Esophagus mucosa (tissue), 1 donor: Measurements from ENCODE around the gene RAD54L. TPM values are rescaled to one million over a fixed set of nuclear protein-coding genes. Genes with fewer than 3 reads are reported as not detected.
"Not testable (repeated sequence)": the region's sequence is repeated elsewhere in the genome, so short reads cannot be mapped to it uniquely, and the experiment has no call there.

ENCODE experiments used
- ATAC-seq: fragments of 200-7000 bp; cut with Tn5 transposase; one replicate; pipeline ENCODE4 v1.9.1; 2020
- total RNA-seq: library from RNA; stranded (reverse); gene quantifications from one replicate; pipeline ENCODE4 v1.2.4, GENCODE V29; 2023
- donor health status: DM: yes; HTN: yes; CAD: no.

Gene RAD54L
- total RNA-seq, 1 donor from 2014 or later = 5.2 TPM

DNA sequence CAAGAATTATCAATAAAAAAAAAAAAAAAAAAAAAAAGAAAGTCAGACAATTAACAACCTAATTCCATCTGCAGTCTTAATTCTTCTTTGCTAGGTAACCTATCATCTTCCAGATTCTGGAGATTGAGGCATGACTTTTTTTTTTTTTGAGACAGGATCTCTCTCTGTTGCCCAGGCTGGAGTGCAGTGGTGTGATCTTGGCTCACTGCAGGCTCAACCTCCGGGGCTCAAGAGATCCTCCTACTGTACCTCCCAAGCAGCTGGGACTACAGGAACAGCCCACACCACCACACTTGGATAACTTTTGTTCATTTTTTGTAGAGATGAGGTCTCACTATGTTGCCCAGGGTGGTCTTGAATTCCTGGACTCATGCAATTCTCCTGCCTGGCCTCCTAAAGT is 4.6 kb upstream of the RAD54L start:
- no peak for ATAC-seq

DNA sequence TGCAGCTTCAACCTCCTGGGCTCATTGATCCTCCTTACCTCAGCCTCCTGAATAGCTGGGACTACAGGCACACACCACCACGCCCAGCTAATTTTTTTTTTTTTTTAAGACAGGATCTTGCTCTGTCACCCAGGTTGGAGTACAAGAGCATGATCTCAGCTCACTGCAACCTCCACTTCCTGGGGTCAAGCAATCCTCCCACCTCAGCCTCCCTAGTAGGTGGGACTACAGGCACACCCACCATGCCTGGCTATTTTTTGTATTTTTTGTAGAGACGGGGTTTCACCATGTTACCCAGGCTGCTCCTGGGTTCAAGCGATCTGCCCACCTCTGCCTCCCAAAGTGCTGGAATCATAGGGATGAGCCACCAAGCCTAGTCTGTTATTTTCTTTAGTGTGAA is 3.7 kb upstream of the RAD54L start:
- not testable (repeated sequence) for ATAC-seq

- ATAC-seq = no peak
Observed at GRCh38 chr1:46244656-46245371, 2.7 kb upstream of the RAD54L start.

DNA sequence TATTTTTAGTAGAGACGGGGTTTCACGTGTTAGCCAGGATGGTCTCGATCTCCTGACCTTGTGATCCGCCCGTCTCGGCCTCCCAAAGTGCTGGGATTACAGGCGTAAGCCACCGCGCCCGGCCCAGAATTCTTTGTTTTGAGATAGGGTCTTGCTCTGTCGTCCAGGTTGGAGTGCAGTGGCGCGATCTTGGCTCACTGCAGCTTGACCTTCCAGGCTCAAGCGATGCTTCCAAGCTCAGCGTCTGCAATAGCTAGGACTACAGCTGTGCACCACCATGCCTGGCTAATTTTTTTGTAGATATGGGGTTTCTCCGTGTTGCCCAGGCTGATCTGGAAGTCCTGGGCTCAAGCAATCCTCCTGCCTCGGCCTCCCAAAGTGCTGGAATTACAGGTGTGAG is 1.4 kb upstream of the RAD54L start:
- not testable (repeated sequence) for ATAC-seq

DNA sequence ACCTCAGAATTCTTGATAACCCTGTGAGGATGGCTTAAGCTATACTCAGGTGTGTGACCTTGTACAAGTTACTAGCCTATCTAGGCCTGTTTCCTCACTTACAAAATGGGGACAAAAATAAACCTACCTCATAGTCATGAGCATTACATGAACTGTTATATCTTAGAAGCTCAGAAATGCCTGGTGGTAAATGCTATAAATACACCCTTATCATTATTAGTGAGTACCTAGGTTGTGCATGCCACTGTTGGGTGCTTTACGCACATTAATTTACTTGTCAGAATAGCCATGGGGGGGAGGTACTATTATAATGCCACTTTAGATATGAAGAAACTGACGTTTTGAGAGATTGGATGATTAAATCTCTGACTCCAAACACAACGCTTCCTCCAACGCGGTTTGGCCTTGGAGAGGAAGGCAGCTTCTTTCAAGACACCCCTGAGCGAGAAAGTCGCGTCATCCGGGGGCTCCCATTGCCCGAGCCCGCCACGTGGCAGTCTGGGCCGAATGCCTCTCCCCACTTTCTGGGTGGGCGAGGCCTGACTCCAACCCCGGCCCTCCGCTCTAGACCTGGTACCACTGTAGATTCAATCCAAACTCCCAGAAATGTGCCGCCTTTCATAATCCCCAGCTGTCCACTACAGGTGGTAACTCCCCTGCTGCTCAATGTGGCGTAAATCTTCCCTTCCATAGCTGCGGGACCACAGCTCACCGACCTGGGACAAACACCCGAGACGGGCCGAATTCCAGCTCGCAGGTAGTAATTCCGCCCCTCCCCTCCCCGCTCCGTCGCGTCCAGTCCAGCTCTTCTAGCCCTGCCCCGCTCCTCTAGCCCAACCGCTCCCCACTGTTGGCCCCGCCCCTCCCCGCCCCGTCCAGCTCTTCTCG is 771 bp upstream of the RAD54L start:
- peak; percentile 24 for ATAC-seq

DNA sequence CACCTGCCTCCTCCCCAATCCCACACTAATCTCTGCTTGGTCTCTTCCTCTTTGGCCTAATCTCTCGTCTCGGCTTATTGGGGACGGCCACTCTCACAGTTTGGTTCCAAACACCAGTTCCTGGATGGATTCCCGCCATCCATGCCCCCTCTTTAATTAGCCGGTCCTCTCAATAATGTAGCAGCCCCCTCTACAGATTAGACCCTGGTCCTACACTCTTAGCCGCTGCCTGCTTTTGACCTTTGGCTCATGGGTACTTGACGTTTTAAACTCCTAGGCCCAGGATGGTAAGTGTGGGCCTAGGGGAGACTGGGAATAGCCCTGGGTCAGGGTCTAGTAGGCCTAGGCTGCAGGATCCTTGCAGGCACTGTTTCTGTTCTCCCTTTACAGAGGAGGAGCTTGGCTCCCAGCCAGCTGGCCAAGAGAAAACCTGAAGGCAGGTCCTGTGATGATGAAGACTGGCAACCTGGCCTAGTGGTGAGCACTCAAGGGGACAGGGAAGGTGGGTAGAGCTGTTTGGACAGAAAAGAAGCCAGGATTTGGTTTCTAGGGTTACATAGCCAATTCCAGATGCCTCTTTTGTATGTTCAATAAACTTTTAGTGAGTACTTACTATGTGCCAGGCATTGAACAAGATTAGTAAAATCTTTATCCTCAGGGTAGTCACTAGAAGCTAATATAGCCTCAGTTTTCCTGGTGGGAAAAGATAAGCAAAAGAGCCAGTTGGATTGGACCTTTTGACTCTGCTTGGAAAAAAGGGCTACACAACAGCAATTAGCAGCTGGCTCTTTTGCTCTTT is 758 bp downstream of the RAD54L start:
- no peak for ATAC-seq

DNA sequence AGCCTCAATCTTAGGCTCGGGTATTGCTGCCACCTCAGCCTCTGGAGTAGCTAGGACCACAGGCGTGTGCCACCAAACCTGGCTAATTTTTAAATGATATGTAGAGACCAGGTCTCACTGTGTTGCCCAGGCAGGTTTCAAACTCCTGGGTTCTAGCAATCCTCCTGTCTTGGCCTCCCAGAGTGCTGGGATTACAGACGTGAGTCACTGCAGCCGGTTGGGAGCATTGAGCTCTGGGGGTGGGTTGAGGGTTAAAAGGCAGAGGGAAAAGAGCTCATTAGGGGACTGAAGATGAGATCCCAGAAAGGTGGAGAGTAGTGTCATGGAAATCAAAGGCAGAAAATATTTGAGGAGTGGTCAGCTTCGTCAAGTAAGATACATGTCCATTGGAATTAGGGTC is 7.1 kb downstream of the RAD54L start:
- ATAC-seq = no peak

DNA sequence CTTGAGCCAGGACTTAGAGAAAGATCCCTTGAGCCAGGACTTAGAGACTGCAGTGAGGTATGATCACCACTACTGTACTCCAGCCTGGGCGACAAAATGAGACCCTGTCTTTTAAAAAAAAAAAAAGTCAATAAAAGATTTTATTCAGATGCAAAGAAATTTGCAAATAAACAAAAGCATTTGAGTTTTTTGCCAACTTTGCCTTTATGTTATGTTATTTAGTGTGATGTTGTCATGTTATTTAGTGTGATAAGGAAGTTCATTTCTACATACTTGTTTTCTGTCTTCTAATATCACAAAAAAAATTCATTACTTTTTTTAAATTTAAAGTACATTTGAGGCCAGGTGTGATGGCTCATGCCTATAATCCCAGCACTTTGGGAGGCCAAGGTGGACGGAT is 9.0 kb downstream of the RAD54L start:
- ATAC-seq = no peak

- no peak for ATAC-seq
Observed at GRCh38 chr1:46262508-46262907, 14.9 kb downstream of the RAD54L start.

GRCh38 chr1:46263146-46263545 is 15.6 kb downstream of the RAD54L start:
- ATAC-seq = no peak

DNA sequence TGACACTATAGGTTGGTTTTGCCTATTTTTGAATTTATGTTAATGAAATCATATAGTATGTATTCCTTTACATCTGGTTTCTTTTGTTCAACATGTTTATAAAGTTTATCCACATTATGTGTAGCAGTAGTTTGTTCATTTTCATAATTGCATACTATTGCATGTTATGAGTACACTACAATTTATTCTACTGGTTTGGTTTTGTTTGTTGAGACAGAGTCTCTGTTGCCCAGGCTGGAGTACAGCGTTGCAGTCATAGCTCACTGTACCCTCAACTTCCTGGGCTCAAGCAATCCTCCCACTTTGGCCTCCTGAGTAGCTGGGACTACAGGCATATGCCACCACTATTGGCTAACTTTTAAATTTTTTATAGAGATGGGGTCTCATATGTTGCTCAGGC is 21.0 kb downstream of the RAD54L start:
- no peak for ATAC-seq

DNA sequence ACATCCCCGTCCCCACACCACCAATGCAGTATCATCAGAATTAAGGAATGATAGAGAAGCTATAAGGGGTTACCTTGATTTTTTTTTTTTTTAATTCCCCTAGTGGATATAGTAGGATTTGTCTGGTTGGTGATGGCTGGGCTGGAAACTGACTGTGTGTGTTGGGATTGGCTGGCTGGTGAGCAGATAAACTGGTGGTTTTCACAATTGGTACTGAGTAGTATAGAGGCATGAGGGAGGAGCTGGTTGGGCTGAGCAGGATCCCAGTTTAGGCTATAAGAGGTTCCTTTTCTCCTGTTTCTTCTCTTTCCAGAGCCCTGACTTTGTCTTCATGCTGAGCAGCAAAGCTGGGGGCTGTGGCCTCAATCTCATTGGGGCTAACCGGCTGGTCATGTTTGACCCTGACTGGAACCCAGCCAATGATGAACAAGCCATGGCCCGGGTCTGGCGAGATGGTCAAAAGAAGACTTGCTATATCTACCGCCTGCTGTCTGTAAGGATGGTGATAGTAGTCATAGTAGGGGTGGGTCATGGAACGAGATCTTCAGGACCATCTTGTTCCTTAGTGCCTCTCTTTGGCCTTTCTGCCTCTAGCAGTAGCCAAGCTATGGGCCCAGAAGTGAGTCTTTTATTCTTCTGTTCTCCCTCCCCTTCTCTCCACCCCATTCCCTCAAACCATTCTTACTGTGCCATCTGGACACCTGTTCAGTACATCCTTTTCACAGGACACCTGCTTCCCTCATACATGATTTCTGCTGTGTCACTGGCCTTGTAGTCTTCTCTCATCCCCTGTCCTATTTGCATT is 26.9 kb downstream of the RAD54L start:
- ATAC-seq = peak; percentile 20

DNA sequence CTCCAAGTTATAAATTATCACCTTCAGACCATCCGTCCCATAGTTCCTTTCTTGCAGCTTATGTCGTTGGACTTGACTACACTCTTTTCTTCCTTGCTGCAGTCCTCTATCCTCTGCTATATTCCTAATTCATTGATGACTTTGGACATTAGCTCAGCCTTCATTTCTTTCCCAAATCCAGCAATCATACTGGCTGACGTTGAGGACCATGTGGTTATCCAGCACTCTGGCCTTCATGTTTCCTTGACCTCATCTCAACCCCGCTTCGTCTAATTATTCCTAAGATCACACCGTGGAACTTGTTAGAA is 27.4 kb downstream of the RAD54L start:
- no peak for ATAC-seq

GRCh38 chr1:46277658-46278373 is 30.3 kb downstream of the RAD54L start:
- no peak for ATAC-seq

- peak; percentile 34 for ATAC-seq
Observed at GRCh38 chr1:46278807-46279206, 31.2 kb downstream of the RAD54L start.

DNA sequence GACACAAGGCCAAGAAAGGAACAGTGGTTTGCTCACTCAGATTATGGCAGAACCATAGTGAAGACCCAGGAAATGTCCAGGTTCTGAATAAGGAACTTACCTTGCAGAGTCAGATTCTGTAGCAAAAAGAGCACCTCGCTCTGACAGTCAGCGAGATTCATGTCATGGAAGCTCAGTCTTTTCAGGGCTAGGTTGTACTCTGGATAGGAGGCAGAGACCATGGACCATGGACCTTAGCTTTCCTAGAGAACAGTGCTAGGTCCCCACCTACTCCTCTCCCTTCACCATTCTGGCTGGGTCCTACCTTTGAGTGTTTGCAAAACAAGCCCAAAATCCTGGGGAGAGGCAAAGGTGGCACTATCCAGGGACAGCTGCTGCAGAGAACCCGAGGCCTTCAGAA is 32.5 kb downstream of the RAD54L start:
- ATAC-seq = no peak

DNA sequence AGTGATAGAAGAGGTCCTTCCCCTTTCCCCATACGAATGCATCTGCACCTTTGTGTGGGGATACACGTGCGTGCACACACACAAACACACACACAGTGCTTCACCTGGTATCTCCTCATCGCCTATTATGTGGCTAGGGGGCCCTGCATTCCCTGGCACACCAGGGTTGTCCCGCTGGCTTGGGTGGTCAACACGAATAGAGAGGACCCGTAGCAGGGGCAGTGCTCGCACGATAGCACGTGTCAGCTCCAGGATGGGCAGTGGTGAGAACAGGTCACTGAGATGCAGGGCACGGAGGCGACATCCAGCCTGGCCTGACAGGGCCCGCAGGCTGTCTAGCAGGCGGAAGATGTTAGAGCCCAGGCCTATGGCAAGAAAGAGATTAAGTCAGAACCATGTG is 33.5 kb downstream of the RAD54L start:
- no peak for ATAC-seq

- no peak for ATAC-seq
Observed at GRCh38 chr1:46284058-46284457, 36.5 kb downstream of the RAD54L start.

- ATAC-seq = no peak
Observed at GRCh38 chr1:46284597-46285564, 37.3 kb downstream of the RAD54L start.

GRCh38 chr1:46285730-46286477 is 38.3 kb downstream of the RAD54L start:
- peak; percentile 10 for ATAC-seq
